A172 (cell line): ENCODE results near the gene CPEB3. TPM values are rescaled to one million over a fixed set of nuclear protein-coding genes. Genes with fewer than 3 reads are reported as not detected.

ENCODE experiments used
- DNase-seq: peaks from one replicate; pipeline ENCODE4 v3.0.0-alpha.2; 2015; ENCODE audit warnings: low spot score
- total RNA-seq: library from RNA; depleted of rRNA; stranded (reverse); fragments of >200 nt; shearing (Covaris generic); gene quantifications from 2 replicates; pipeline ENCODE4 v1.2.3, GENCODE V29; 2014

CPEB3 gene
- total RNA-seq, 1 experiment from 2014 or later: 0.28 TPM

- DNase-seq: no peak
Measured at GRCh38 chr10:92102601-92103213, 188.2 kb downstream of the CPEB3 start.

- DNase-seq: no peak
Measured at GRCh38 chr10:92094960-92095359, 195.9 kb downstream of the CPEB3 start.

- no peak for DNase-seq
Measured at GRCh38 chr10:92091965-92092364, 198.9 kb downstream of the CPEB3 start.

GRCh38 chr10:92087750-92088395, 203.0 kb downstream of the CPEB3 start:
- peak; percentile 89 for DNase-seq

GRCh38 chr10:92082583-92083280, 208.1 kb downstream of the CPEB3 start:
- no peak for DNase-seq

- no peak for DNase-seq
Measured at GRCh38 chr10:92081641-92082040, 209.2 kb downstream of the CPEB3 start.

GRCh38 chr10:92080244-92080643, 210.6 kb downstream of the CPEB3 start:
- no peak for DNase-seq

GRCh38 chr10:92079003-92079402, 211.9 kb downstream of the CPEB3 start:
- DNase-seq: no peak

GRCh38 chr10:92076722-92077121, 214.2 kb downstream of the CPEB3 start:
- peak; percentile 45 for DNase-seq

GRCh38 chr10:92075829-92076228, 215.0 kb downstream of the CPEB3 start:
- DNase-seq: no peak

- no peak for DNase-seq
Measured at GRCh38 chr10:92074126-92074887, 216.6 kb downstream of the CPEB3 start.

GRCh38 chr10:92068900-92069299, 222.0 kb downstream of the CPEB3 start:
- DNase-seq: no peak

GRCh38 chr10:92066386-92066785, 224.5 kb downstream of the CPEB3 start:
- no peak for DNase-seq

GRCh38 chr10:92064506-92064905, 226.4 kb downstream of the CPEB3 start:
- DNase-seq: no peak

- DNase-seq: no peak
Measured at GRCh38 chr10:92062273-92062672, 228.6 kb downstream of the CPEB3 start.

- no peak for DNase-seq
Measured at GRCh38 chr10:92054807-92055206, 236.1 kb downstream of the CPEB3 start.

- no peak for DNase-seq
Measured at GRCh38 chr10:92052741-92053140, 238.1 kb downstream of the CPEB3 start.

GRCh38 chr10:92052088-92052487, 238.8 kb downstream of the CPEB3 start:
- no peak for DNase-seq

GRCh38 chr10:92047215-92047614, 243.7 kb downstream of the CPEB3 start:
- no peak for DNase-seq

GRCh38 chr10:92045641-92046106, 245.2 kb downstream of the CPEB3 start:
- no peak for DNase-seq

- no peak for DNase-seq
Measured at GRCh38 chr10:92042541-92042940, 248.3 kb downstream of the CPEB3 start.

GRCh38 chr10:92038949-92039348, 251.9 kb downstream of the CPEB3 start:
- no peak for DNase-seq
